T-helper 2 cell treated with Interferon-gamma antibody and Interleukin-4, amounts not matched to agents 5 μg/mL and 100 μg/mL, for 36 hours (primary cell): Measurements from ENCODE around the gene HCN1.

ENCODE experiments used
- DNase-seq: peaks from one replicate; pipeline ENCODE4 v3.0.0; 2021; ENCODE audit warnings: low spot score
- H3K27ac Mint-ChIP-seq: one replicate; pipeline ENCODE4 v1.8.0; 2021; ENCODE audit warnings: mild to moderate bottlenecking, mixed read lengths
- H3K27me3 Mint-ChIP-seq: one replicate; pipeline ENCODE4 v1.8.0; 2021; ENCODE audit warnings: low read depth, mixed read lengths
- H3K36me3 Mint-ChIP-seq: one replicate; pipeline ENCODE4 v1.8.0; 2021; ENCODE audit warnings: low read depth, mixed read lengths
- H3K4me1 Mint-ChIP-seq: one replicate; pipeline ENCODE4 v1.8.0; 2021; ENCODE audit warnings: low read depth, mixed read lengths
- H3K4me3 Mint-ChIP-seq: one replicate; pipeline ENCODE4 v1.8.0; 2022; ENCODE audit warnings: mild to moderate bottlenecking, moderate library complexity, mixed read lengths
- H3K9me3 Mint-ChIP-seq: one replicate; pipeline ENCODE4 v1.8.0; 2021; ENCODE audit warnings: mixed read lengths

HCN1 gene

DNA sequence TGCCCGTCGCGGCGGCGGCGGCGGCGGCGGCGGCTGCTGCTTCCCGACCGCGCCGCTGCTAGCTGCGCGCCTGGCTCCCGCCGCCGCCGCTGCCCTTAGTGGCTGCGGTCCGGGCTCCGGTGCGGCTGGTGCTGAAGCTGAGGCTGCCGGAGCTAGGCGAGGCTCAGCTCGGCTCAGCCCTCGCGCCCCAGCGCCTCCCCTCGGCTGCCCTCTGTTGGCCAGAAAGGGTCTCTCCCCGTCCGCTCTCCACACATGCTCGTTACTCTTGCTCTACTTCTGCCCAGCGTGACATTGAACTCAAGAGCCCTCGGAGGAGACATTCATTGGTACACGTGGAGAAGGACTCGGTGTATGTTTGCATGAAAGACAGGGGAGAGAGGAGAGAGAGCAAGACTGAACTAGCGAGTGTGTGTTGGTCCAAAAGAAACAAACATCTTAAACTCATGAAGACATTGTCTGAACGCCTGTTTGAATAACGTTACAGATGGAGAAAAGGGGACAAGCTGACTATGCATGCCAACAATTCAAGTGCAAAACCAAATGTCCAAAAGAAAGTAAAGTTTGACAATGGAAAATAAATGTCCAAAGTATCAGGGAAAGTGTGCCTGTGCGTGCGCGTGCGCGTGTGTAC is at the start of gene HCN1:
Gene HCN1, minus strand, starts transcription at position 175 of the 631 bp plus-strand sequence.
- DNase-seq, result peak; percentile 23
- Mint-ChIP-seq H3K4me1 (no peaks in the 10 kb centered on the region), H3K36me3 (no peaks in the 10 kb centered on the region), H3K9me3 (peaks cover 11% of the 10 kb centered on the region), H3K27me3 (peaks cover 8% of the 10 kb centered on the region), H3K4me3 (peak within 1 kb of the TSS; percentile 33), H3K27ac (no peak within 1 kb of the TSS)

DNA sequence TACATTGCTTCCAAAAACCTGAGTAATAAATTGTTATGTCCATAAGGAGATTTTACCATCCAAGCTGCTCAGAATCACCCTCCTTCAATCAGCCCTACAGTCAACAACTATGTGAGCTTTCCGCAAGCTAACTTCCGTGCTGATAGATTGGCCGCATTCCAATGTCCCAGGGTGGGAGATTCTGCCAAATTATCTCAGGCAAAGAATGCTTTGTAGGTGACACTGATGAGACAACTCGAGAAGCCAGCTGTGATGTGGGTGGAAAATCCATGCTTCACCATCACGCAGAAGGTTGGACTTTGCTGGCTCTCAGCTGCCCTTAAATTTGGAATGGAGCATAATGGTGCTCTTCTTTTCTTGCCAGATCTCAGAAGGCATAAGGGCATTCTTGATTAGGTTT is 44.9 kb upstream of the HCN1 start:
- H3K36me3 Mint-ChIP-seq, result no peaks in the 10 kb centered on the region
- no peaks in the 10 kb centered on the region for H3K4me1 Mint-ChIP-seq
- no peaks in the 10 kb centered on the region for H3K27me3 Mint-ChIP-seq
- no peak overlapping the region for H3K27ac Mint-ChIP-seq
- peaks cover 42% of the 10 kb centered on the region for H3K9me3 Mint-ChIP-seq
- no peak overlapping the region for H3K4me3 Mint-ChIP-seq
- DNase-seq, result no peak

DNA sequence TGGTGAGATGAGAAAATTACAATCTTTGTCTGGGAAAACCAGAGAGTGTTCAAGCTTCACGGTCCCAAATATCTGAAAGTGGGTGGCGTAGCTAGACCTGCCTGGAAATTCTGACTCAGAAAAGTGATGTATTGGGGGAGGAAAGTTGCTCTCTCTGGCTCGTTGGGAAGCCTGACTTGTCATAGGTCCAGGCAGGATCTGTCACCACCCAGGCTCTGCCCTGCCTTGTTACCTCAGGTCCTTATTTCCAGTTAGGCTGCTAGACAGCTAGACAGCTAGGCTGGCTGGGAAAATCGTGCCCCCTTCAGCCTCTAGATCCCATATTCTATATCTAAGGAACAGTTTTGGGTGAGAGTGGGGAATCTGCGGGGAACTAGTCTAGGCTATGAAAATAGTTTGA is 41.0 kb upstream of the HCN1 start:
- H3K27me3 Mint-ChIP-seq, result no peaks in the 10 kb centered on the region
- no peaks in the 10 kb centered on the region for H3K36me3 Mint-ChIP-seq
- H3K4me1 Mint-ChIP-seq, result no peaks in the 10 kb centered on the region
- H3K27ac Mint-ChIP-seq, result no peak overlapping the region
- no peak for DNase-seq
- no peak overlapping the region for H3K4me3 Mint-ChIP-seq
- peaks cover 47% of the 10 kb centered on the region for H3K9me3 Mint-ChIP-seq

DNA sequence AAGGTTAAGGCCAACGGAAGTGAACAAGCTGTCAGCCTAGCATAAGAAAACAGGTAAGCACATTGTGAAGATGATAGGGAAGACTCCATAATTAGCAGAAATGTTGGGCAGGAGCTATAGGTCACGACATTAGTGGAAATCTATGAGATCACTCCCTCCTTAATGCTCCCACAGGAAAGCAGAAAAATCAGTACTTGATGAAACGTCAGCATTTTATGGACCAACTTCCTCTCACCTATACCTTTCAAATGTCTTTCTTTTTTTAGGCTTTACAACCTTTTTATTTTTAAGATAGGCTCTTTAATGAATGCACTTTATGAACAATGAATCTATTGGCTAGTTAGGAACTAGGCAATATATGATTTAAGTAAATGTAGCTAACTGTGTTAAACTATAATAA is 29.4 kb upstream of the HCN1 start:
- no peak for DNase-seq
- H3K4me1 Mint-ChIP-seq, result no peaks in the 10 kb centered on the region
- H3K9me3 Mint-ChIP-seq, result peaks cover 52% of the 10 kb centered on the region
- H3K4me3 Mint-ChIP-seq, result no peak overlapping the region
- no peaks in the 10 kb centered on the region for H3K36me3 Mint-ChIP-seq
- no peaks in the 10 kb centered on the region for H3K27me3 Mint-ChIP-seq
- H3K27ac Mint-ChIP-seq, result no peak overlapping the region

DNA sequence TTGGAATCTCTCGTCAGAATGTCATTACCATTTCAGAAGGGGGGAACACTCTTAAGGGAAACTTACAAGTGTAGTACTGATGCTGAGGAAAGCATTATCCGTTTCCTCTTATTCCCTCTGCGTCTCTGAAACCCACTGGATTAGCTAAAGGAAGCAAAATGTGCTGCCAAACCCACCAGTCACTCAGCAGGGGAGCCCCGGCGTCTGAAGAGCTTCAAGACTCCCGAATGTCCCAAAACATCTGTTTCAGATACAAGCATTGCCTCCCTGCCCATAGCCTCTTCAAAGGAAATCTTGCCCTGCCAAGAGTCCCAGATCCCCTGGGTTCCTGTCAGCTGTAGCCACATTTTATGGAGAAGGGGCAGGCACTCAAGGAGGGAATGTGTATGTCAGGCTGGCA is 1.0 kb upstream of the HCN1 start:
- Mint-ChIP-seq H3K9me3 (peaks cover 11% of the 10 kb centered on the region), H3K4me1 (no peaks in the 10 kb centered on the region), H3K27me3 (peaks cover 8% of the 10 kb centered on the region), H3K4me3 (no peak overlapping the region), H3K27ac (no peak overlapping the region), H3K36me3 (no peaks in the 10 kb centered on the region)
- DNase-seq, result no peak

DNA sequence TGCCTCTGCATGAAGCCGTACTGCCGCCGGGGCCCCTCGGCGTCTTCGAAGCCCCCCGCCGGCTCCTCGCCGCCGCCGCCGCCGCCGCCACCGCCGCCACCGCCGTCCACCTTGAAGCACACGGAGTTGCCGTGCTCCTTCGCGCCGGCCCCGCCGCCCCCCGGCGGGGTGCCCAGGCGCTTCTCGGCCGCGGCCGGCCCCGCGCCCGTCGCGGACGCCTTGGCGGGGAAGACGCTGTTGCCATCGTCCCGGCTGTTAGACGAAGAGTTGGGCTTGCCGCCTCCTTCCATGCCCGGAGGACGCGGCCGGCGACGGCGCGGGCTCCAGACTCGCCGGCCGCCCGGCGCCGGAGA is 400 bp downstream of the HCN1 start:
- DNase-seq, result no peak
- Mint-ChIP-seq H3K9me3 (peaks cover 11% of the 10 kb centered on the region), H3K36me3 (no peaks in the 10 kb centered on the region), H3K27me3 (peaks cover 8% of the 10 kb centered on the region), H3K27ac (no peak overlapping the region), H3K4me3 (no peak overlapping the region), H3K4me1 (no peaks in the 10 kb centered on the region)

DNA sequence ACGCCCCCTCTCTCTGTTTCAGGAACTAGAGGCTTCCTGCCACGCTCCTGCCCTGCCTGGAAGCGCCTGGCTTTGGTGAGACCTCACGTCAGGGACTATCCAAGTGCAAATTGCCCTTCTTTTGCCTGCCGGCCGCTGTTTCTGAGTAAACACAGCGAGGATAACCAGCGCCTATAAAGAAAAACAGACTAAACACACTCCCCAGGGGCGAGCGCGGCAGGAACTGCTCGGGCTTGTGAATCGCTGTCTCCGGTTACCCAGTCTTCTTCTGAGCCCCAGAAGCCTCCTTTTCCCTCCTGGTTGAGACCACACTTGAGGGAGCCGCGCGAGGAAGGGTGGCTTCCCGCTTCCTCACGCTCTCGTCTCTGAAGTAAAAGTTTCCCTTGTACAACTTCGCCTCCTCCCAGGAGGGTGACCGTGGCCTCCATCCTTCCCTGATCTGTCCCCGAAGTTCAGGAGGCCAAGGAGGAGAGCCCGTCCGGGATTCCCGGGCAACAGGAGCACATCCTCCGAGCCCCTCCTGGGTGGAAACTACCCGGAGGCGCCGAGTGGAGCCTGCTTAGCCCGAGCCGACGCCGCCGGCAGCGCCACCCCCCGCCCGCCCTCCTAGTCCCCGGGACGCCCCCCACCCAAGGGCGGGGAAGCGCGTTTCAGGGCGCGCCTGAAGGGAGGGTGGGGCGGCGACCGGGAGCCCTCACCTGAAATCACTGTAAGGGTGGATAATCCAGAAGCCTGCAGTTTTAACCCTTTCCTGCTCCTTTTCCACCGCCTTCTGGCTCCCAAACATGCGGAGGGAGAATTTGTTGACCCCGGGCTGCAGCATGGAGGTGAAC is 993 bp downstream of the HCN1 start:
- no peaks in the 10 kb centered on the region for H3K4me1 Mint-ChIP-seq

DNA sequence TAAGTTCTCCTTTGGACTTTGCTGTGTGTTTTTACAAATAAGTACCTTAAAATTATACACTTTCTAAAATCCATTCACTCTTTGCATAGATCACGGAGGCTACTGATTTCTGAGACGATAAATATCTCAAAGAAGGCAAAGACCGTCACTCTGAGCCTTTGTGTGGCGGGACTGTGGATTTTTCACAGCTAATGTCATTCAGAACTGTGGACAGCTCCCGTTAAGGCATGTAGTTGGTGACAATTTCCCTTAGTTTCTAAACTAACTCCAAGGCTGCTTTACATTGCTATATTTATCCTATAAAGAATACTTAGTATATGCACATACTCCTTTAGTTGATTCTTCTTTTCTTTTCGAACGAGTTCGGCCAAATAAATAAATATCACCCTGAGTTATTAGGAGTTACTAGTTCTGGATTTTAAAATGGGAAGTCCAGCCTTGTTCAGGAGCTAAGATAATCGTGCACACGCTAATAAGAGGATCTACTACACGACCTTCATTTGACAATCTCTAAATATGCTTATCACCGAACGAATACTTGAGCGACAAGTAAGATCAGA is 1.8 kb downstream of the HCN1 start:
- Mint-ChIP-seq H3K4me3 (no peak overlapping the region), H3K4me1 (no peaks in the 10 kb centered on the region), H3K27ac (no peak overlapping the region), H3K27me3 (peaks cover 8% of the 10 kb centered on the region), H3K36me3 (no peaks in the 10 kb centered on the region), H3K9me3 (peaks cover 11% of the 10 kb centered on the region)
- no peak for DNase-seq

More for the DNA sequence above, 993 bp downstream of the HCN1 start:
- no peak for DNase-seq
- Mint-ChIP-seq H3K4me3 (no peak overlapping the region), H3K27ac (no peak overlapping the region), H3K9me3 (peaks cover 11% of the 10 kb centered on the region), H3K36me3 (no peaks in the 10 kb centered on the region), H3K27me3 (peaks cover 8% of the 10 kb centered on the region)

DNA sequence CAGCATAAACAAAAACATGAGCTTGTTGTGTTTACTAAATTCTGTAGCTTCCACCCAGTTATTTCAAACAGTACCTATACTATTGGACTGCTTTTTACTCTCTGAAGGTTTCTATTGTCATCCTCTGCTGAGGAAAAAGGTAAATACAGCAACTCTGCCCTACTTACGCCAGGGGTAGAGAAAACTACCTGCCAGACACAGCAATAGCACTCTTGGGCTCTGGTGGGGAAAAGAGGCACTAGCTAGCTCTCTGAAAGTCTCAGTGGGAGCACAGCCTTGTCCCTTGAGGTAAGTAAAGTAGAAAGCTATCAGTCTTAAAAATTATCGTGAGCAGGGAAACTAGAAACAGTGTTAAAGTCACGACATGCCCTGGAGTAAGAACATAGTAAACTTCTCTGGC is 3.7 kb downstream of the HCN1 start:
- H3K27me3 Mint-ChIP-seq, result peaks cover 8% of the 10 kb centered on the region
- no peak for DNase-seq
- no peak overlapping the region for H3K27ac Mint-ChIP-seq
- no peaks in the 10 kb centered on the region for H3K36me3 Mint-ChIP-seq
- H3K4me1 Mint-ChIP-seq, result no peaks in the 10 kb centered on the region
- peaks cover 15% of the 10 kb centered on the region for H3K9me3 Mint-ChIP-seq
- H3K4me3 Mint-ChIP-seq, result no peak overlapping the region

DNA sequence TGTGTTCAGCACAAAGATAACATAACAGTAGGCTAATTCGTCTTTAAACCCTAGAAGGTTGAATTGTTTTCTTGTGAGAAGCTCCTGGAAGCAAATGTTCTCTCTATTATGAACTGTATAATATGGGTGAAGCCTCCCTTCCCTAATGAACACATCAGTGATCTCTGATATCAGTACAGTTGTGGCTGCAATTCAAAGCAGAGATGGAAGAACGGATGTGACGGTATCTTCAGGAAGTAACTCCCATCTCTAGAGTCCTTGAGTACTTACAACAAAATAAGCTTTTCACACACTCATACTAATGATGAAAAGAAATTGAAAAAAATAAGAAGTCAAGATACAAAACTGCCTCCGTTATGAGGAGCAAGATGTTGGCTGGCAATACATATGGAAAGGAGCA is 4.5 kb downstream of the HCN1 start:
- no peaks in the 10 kb centered on the region for H3K4me1 Mint-ChIP-seq
- no peaks in the 10 kb centered on the region for H3K36me3 Mint-ChIP-seq
- H3K27ac Mint-ChIP-seq, result no peak overlapping the region
- peaks cover 18% of the 10 kb centered on the region for H3K9me3 Mint-ChIP-seq
- H3K27me3 Mint-ChIP-seq, result peaks cover 8% of the 10 kb centered on the region
- DNase-seq, result no peak
- H3K4me3 Mint-ChIP-seq, result no peak overlapping the region

DNA sequence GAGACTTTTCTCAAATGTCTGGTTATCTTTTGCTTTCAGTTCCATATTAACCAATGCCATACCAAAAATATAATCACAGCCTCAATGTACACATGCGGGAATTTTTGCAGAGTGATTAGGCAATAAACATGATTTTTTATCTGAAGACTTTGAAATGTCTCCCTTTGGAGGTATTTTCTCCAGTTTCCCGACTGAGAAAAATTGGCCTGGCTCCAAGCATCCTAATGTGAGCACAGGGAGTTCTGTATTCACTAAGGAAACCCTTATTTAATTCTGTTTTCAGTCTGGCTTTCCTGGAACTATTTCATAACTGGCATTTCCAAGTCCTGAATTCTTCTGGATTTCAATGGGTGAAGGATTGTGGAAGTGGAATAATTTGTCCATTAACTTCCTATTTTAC is 8.5 kb downstream of the HCN1 start:
- no peaks in the 10 kb centered on the region for H3K36me3 Mint-ChIP-seq
- no peak overlapping the region for H3K27ac Mint-ChIP-seq
- no peak overlapping the region for H3K4me3 Mint-ChIP-seq
- H3K4me1 Mint-ChIP-seq, result no peaks in the 10 kb centered on the region
- DNase-seq, result no peak
- H3K9me3 Mint-ChIP-seq, result peaks cover 17% of the 10 kb centered on the region
- H3K27me3 Mint-ChIP-seq, result no peaks in the 10 kb centered on the region

DNA sequence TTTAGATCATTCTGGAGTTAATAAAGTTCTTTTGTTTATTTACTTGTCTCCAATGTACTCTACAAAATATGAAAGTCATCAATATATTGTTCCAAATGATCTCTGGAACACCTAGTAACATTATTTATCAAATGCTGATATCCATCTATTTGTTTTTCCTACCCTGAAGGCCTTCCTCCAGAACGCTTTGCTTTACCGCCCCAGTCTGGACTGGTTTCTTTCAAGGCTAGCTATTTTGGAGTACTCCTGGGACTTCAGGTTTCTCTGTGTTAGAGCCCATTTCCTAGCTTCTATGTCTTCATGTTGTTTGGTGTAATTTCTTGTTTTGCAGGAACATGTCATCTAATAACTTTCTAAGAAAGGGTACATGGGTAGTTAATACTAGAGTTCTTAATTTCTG is 9.6 kb downstream of the HCN1 start:
- Mint-ChIP-seq H3K27me3 (no peaks in the 10 kb centered on the region), H3K36me3 (no peaks in the 10 kb centered on the region), H3K9me3 (peaks cover 17% of the 10 kb centered on the region), H3K27ac (no peak overlapping the region), H3K4me3 (no peak overlapping the region), H3K4me1 (no peaks in the 10 kb centered on the region)
- no peak for DNase-seq

DNA sequence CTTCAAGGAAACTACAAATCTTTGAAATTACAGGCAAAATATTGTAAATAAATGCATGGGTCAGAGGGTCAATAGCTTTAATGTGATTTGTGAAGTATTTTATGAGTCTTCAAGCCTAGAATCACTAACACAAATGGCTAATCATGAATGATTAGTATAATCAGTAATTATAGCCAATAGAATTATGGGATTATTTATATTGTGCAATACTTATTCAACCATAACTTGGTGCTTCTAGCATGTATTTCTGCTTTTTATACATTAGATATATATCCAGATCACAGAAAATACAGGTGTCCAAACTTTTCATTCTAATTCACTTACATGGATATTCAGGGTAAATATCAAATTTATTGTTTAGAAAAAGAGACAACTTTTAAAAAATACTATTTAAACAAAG is 12.1 kb downstream of the HCN1 start:
- no peak overlapping the region for H3K4me3 Mint-ChIP-seq
- H3K27me3 Mint-ChIP-seq, result no peaks in the 10 kb centered on the region
- no peaks in the 10 kb centered on the region for H3K4me1 Mint-ChIP-seq
- DNase-seq, result no peak
- peaks cover 25% of the 10 kb centered on the region for H3K9me3 Mint-ChIP-seq
- no peaks in the 10 kb centered on the region for H3K36me3 Mint-ChIP-seq
- H3K27ac Mint-ChIP-seq, result no peak overlapping the region

DNA sequence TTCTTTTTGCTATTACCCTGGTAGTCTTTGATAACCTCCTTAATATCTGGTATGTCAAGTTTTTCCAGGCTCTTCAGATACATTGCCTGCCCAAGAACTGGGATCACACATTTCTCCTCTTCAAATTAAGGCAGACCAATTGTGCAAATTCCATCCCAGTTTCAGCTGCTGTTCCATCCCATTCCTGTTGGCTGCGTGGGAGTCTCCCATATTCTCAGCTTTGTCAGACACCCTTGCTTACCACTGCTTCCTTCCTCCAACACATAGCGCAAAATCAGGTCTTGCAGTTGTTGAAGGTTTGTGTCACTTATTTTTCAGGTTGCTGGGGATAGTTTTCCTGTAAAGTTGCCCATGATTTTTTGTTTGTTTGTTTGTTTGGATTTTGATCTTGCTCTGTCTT is 15.2 kb downstream of the HCN1 start:
- Mint-ChIP-seq H3K36me3 (no peaks in the 10 kb centered on the region), H3K4me3 (no peak overlapping the region), H3K27me3 (no peaks in the 10 kb centered on the region), H3K9me3 (peaks cover 22% of the 10 kb centered on the region), H3K27ac (no peak overlapping the region), H3K4me1 (no peaks in the 10 kb centered on the region)
- no peak for DNase-seq
